GM19351 (cell line): ENCODE measurements around the gene TRAIP.

ENCODE experiments used
- ATAC-seq: cut with Tn5 transposase; IDR thresholded peaks from one replicate; pipeline ENCODE4 v1.9.1; 2021; ENCODE audit warnings: mild to moderate bottlenecking, moderate library complexity; ENCODE audit not compliant: unreplicated experiment

The TRAIP gene

DNA sequence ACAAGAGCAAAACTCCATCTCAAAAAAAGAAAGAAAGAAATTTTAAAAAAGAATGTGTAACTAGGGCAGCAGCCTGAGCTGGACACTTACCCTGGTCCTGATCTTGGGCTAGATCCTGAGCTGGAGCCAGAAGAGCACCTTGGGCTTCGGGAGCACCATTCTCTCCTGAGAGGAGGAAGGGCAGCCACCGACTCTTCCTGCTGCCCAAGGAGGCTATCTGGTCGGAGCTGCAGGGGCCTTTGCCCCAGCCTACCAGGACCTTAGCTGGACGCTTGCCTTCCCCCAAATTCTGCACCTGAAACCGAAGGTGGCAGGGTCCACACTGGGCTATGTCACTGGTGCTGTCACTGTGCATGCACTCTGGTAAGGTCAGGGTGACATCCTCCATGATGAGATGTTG lies 20.2 kb upstream of the TRAIP start:
- ATAC-seq = no peak

GRCh38 chr3:49873623-49874022 lies 17.3 kb upstream of the TRAIP start:
- ATAC-seq = no peak

- ATAC-seq = no peak
These were observed 16.5 kb upstream of the TRAIP start for GRCh38 chr3:49872801-49873281.

DNA sequence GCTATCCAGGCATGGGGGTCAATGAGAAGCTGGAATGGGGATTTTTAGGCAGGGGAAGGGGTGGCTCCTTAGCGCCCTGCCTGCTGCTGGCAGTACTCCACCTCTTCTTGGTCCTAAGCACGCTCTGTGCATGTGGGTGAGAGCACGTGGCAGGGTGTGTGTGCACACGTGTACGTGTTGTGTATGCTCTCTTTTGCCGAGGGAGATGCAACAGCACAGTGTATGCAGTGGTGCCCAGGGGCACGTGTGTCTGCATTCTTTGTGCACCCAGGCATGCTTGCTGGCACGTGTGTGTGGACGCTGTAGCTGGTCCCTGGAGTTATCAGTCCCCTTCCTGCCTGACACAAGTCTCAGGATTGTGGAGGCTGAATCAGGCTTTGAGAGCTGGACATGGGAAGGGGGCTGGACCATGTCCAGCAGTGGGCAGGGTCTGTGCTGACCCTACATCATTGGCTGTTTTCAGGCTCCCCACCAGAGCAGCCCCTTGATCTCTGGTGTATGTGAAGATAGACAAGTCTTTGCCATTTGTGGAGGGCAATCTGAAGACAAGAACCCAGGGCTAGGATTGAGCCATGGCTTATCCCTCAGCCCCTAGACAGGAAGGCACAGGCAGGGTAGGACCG lies 15.3 kb upstream of the TRAIP start:
- no peak for ATAC-seq

GRCh38 chr3:49869525-49870126 lies 13.3 kb upstream of the TRAIP start, which contains the start of gene CAMKV:
TSS of gene CAMKV (minus strand) at chr3:49869906. CDS start at chr3:49862388, 7,518 bp downstream.
- ATAC-seq = no peak

- no peak for ATAC-seq
These were observed 12.6 kb upstream of the TRAIP start for GRCh38 chr3:49868862-49869466.

- ATAC-seq = no peak
These were observed 11.5 kb upstream of the TRAIP start for GRCh38 chr3:49867871-49868321.

GRCh38 chr3:49867400-49867799 lies 11.0 kb upstream of the TRAIP start:
- ATAC-seq = no peak

- ATAC-seq = no peak
These were observed 8.9 kb upstream of the TRAIP start for GRCh38 chr3:49865198-49865784.

GRCh38 chr3:49864505-49864904 lies 8.1 kb upstream of the TRAIP start:
- ATAC-seq = no peak

GRCh38 chr3:49859576-49860305 lies 3.4 kb upstream of the TRAIP start:
- ATAC-seq = no peak

GRCh38 chr3:49855662-49856061 lies 702 bp downstream of the TRAIP start:
- ATAC-seq = no peak

DNA sequence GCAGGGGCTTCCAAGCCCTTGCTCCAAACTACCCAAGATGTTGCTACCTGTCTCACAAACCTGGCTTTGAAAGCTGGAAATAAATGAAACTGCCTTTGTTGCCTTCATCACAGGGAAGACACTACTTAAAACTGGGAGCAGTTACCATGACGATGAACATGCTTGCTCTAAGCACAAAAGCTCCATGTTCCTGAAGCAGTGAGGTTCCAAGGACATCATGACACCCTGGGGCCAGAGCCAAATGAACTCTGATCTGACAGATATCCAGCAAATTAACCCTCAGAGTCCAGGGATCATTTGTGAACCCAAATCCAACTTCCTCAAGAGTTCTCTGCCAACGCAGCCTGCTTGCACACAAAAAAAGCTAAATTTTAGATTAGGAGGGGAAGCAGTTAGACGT lies 10.7 kb downstream of the TRAIP start:
- no peak for ATAC-seq

DNA sequence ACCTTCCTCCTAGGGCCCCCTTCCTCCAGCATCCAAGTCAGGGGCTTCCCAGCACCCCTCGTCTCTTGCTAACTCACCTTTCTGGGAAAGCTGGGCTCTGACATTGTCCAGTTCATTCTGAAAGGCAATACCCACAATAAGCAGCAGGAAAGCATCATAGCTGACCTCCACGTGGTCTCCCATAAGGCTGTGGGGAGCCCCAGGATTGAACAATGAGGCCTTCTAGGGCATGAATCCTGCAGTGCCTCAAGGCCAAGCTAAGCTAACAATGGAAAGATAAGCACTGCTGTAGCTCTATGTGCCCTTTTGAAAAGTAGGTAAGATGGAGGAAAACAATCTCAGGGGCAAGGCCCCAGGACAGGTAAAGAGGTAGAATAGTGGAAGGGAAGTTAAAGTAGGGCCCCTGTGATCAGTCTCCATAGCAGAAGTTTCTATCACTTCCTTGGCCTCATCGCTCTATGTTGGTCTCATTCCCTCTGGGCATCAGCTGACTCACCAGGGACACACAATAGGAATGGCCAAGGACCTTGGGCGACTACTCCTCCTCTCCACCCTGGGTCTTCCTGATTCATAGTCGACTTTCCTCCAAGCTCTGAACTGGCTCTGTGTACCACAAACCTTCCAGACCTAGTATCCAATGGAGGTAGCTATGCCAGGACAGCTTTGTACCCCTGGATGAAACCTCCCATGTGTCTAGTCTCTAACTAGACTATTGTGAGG lies 11.7 kb downstream of the TRAIP start:
- ATAC-seq = no peak

- ATAC-seq = no peak
These were observed 13.4 kb downstream of the TRAIP start for GRCh38 chr3:49842843-49843517.

DNA sequence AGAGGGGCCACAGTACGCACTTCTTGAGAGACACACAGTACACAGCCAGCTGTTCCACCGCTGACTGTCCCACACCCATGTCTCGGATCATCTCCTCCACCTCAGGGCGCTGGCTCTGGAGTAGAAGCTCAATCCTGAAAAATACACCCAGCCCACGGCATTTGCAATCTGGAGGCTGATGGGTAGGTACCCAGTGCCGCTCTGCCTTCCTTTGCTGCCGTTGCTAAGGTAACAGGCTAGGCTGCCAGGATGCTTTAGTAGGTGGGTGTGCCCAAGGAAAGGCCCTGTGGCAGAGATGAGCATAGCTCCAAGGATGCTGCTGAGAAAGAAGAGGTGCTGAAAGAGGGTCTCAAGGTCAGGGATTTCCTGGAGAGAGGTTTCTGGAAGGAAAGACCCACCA lies 14.6 kb downstream of the TRAIP start:
- no peak for ATAC-seq

GRCh38 chr3:49841126-49841696 lies 15.2 kb downstream of the TRAIP start:
- ATAC-seq = no peak

GRCh38 chr3:49840388-49840787 lies 16.0 kb downstream of the TRAIP start:
- no peak for ATAC-seq

GRCh38 chr3:49839193-49839809 lies 17.1 kb downstream of the TRAIP start:
- ATAC-seq = no peak
